ENCODE results near the gene MMP14. TPM values are rescaled to one million over a fixed set of nuclear protein-coding genes. Genes with fewer than 3 reads are reported as not detected.

The MMP14 gene
- total and polyA plus RNA-seq, 2 of the 13 experiments (the other 11 are each of a cell fraction or from before 2014, with no cell fraction given): 5.2 to 9.8 TPM

- peak; percentile 36; the same call in 1 of the 2 replicates for TF ChIP-seq ZNF609 (CRISPR knock-in tag; IDR thresholded peaks at IDR 0.05; ENCODE audit: borderline replicate concordance)
- peak; percentile 66; the same call in 1 of the 2 replicates for TF ChIP-seq ZNF556 (CRISPR knock-in tag; IDR thresholded peaks at IDR 0.05; ENCODE audit: borderline replicate concordance)
- TF ChIP-seq PATZ1 (CRISPR knock-in tag; IDR thresholded peaks at IDR 0.05): peak; percentile 21; the same call in 1 of the 2 replicates
- TF ChIP-seq TRIM24 (CRISPR knock-in tag; IDR thresholded peaks at IDR 0.05): no peak
- peak; percentile 13; the same call in 1 of the 2 replicates for TF ChIP-seq ZBTB33 (CRISPR knock-in tag; IDR thresholded peaks at IDR 0.05)
- TF ChIP-seq ZNF318 (CRISPR knock-in tag; IDR thresholded peaks at IDR 0.05): 0 out of 2 replicates have a peak, but pooled peaks have one; percentile 49
- no peak for TF ChIP-seq ATF7 (IDR thresholded peaks at IDR 0.05)
- TF ChIP-seq ATF7 (CRISPR knock-in tag; IDR thresholded peaks at IDR 0.05): 0 out of 2 replicates have a peak, but pooled peaks have one; percentile 27
- no peak for TF ChIP-seq ZMAT5 (CRISPR knock-in tag; IDR thresholded peaks at IDR 0.05; ENCODE audit: borderline replicate concordance, low read depth)
- no peak for TF ChIP-seq BRCA1 (CRISPR knock-in tag; IDR thresholded peaks at IDR 0.05)
- 0 out of 2 replicates have a peak, but pooled peaks have one; percentile 9 for TF ChIP-seq HES4 (CRISPR knock-in tag; IDR thresholded peaks at IDR 0.05; ENCODE audit: borderline replicate concordance)
These were observed 2.3 kb downstream of the MMP14 start (continued) for GRCh38 chr14:22838631-22839041.
